ENCODE data around the gene KCNN4.
"Not testable (repeated sequence)": the region's sequence is repeated elsewhere in the genome, so short reads cannot be mapped to it uniquely, and the experiment has no call there.

The KCNN4 gene

GRCh38 chr19:43780706-43781525 lies at the start of gene KCNN4:
TSS of gene KCNN4 (minus strand) at chr19:43780973. CDS start at chr19:43780861, 112 bp downstream.
- no peak within 1 kb of the TSS; the same call in 1 of the 2 replicates for H3K4me3 ChIP-seq (ENCODE audit: low read depth, low read length)
- ChIA-PET CTCF (interaction anchor here (1.0 to 8.0 kb wide), 5 partner anchors 14 to 36 kb away, joined by 4 to 92 read pairs (median 8); no protein-coding TSS in a partner anchor), POLR2A (interaction anchor here (0.6 to 1.1 kb wide), 3 partner anchors 16 to 94 kb away, joined by 3 to 4 read pairs (median 3); no protein-coding TSS in a partner anchor)
- TF ChIP-seq, protein P1, sequence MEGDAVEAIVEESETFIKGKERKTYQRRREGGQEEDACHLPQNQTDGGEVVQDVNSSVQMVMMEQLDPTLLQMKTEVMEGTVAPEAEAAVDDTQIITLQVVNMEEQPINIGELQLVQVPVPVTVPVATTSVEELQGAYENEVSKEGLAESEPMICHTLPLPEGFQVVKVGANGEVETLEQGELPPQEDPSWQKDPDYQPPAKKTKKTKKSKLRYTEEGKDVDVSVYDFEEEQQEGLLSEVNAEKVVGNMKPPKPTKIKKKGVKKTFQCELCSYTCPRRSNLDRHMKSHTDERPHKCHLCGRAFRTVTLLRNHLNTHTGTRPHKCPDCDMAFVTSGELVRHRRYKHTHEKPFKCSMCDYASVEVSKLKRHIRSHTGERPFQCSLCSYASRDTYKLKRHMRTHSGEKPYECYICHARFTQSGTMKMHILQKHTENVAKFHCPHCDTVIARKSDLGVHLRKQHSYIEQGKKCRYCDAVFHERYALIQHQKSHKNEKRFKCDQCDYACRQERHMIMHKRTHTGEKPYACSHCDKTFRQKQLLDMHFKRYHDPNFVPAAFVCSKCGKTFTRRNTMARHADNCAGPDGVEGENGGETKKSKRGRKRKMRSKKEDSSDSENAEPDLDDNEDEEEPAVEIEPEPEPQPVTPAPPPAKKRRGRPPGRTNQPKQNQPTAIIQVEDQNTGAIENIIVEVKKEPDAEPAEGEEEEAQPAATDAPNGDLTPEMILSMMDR (IDR thresholded peaks at IDR 0.05; ENCODE audit: insufficient read depth, low read length, missing control alignments) = no peak
- DNase-seq (ENCODE audit: low read depth, low spot score) = no peak

- peak; percentile 37 for DNase-seq (ENCODE audit: low read depth, low spot score)
- POLR2A ChIA-PET = interaction anchor here (0.6 to 0.9 kb wide), 3 partner anchors 36 to 385 kb away, joined by 3 to 7 read pairs (median 4); partner anchors contain the start of gene ZNF227
- TF ChIP-seq, protein P1 (IDR thresholded peaks at IDR 0.05; ENCODE audit: insufficient read depth, low read length, missing control alignments) = no peak
- CTCF ChIA-PET = no interaction called here
- H3K4me3 ChIP-seq (ENCODE audit: low read depth, low read length) = peak within 1 kb of the TSS; percentile 77
These were observed 46.3 kb upstream of the KCNN4 start, which contains the start of gene ZNF283 for GRCh38 chr19:43826787-43827754. TSS of gene ZNF283 (plus strand) at chr19:43827321. CDS start at chr19:43833505, 6,184 bp downstream.

DNA sequence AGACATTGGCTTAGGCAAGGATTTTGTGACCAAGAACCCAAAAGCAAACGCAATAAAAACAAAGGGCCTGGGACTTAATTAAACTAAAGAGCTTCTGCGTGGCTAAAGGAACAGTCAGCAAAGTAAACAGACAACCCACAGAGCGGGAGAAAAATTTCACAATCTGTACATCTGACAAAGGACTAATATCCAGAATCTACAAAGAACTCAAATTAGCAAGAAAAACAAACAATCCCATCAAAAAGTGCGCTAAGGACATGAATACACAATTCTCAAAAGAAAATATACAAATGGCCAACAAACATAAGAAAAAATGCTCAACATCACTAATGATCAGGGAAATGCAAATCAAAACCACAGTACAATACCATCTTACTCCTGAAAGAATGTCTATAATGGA lies 43.8 kb upstream of the KCNN4 start:
- H3K4me3 ChIP-seq (ENCODE audit: low read depth, low read length); DNase-seq (ENCODE audit: low read depth, low spot score); POLR2A ChIA-PET; CTCF ChIA-PET: not testable (repeated sequence)

DNA sequence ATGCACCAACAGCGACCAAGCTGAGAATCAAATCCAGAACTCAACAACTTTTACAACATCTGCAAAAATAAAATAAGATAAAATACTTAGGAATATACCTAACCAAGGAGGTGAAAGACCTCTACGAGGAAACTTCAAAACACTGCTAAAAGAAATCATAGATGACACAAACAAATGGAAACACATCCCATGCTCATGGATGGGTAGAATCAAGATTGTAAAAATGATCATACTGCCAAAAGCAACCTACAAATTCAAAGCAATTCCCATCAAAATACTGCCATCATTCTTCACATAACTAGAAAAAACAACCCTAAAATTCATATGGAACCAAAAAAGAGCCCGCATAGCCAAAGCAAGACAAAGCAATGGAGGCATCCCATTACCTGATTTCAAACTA lies 43.1 kb upstream of the KCNN4 start:
- DNase-seq (ENCODE audit: low read depth, low spot score); H3K4me3 ChIP-seq (ENCODE audit: low read depth, low read length); POLR2A ChIA-PET: not testable (repeated sequence)
- CTCF ChIA-PET = interaction anchor here (1.3 kb wide), 1 partner anchor 14 kb away, joined by 5 read pairs; no protein-coding TSS in a partner anchor

GRCh38 chr19:43820884-43821215 lies 40.1 kb upstream of the KCNN4 start:
- DNase-seq (ENCODE audit: low read depth, low spot score) = no peak
- H3K4me3 ChIP-seq (ENCODE audit: low read depth, low read length) = peak overlapping the region; percentile 62
- CTCF ChIA-PET = interaction anchor here (0.6 to 1.8 kb wide), 4 partner anchors 10 to 374 kb away, joined by 3 to 5 read pairs (median 4); no protein-coding TSS in a partner anchor
- TF ChIP-seq, protein P1 (IDR thresholded peaks at IDR 0.05; ENCODE audit: insufficient read depth, low read length, missing control alignments) = no peak
- POLR2A ChIA-PET = no interaction called here

DNA sequence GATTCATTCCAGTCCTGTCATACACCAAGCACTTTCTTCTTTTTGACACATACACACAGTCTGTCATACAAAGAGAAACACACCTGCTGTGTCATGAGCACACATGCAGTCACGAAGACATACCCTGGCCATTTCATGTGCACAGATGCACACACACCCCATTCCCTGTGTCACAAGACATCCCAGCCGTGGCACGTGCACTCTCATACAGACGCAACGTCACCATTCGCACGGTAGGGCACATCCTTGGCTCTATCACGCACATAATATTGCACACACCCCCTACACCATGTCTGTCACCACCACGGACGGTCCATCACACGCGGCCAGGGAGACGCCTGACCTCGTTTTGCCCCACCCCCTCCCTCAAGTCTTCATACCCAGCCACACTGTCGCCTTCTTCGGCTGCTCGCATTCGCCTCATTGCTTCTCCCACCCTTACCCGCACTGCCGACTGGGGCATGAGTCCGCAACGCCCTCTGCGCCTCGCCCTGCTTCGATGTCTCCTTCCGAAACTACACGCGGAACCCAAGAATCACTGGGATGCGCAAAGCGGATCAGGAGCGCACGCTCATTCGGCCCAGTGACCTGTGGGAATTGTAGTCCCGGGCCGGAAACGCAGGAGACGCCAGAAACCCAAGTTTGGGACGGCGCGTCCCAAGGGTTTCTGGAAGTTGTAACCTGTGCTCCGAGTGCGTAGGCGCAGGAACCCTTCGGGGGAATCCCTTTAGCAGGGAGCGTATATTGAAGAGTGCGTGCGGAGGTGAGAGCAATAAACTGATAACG lies 39.5 kb upstream of the KCNN4 start:
- TF ChIP-seq, protein P1 (IDR thresholded peaks at IDR 0.05; ENCODE audit: insufficient read depth, low read length, missing control alignments) = no peak
- peak overlapping the region; percentile 62 for H3K4me3 ChIP-seq (ENCODE audit: low read depth, low read length)
- DNase-seq (ENCODE audit: low read depth, low spot score) = no peak
- CTCF ChIA-PET = interaction anchor here (1.1 to 1.8 kb wide), 3 partner anchors 11 to 374 kb away, joined by 3 to 5 read pairs (median 4); no protein-coding TSS in a partner anchor
- POLR2A ChIA-PET = no interaction called here

All from AG04449 (cell line).